Immature natural killer cell (primary cell): ENCODE results near the gene LHX1. TPM values are rescaled to one million over a fixed set of nuclear protein-coding genes. Genes with fewer than 3 reads are reported as not detected.

Experiments
- DNase-seq, 3 donors: peaks; one replicate each; pipeline ENCODE4 v3.0.0; 2022; ENCODE audit warnings: mixed read lengths in 1 of 3
- H3K27ac Mint-ChIP-seq, 6 donors: one replicate each; pipeline ENCODE4 v1.8.0; 2020; ENCODE audit warnings: mixed read lengths in 6 of 6, mild to moderate bottlenecking in 5 of 6, inconsistent platforms in 4 of 6, moderate library complexity in 3 of 6
- H3K27me3 Mint-ChIP-seq, 3 donors: one replicate each; pipeline ENCODE4 v1.8.0; 2020 to 2021; ENCODE audit warnings: low read depth in 3 of 3, mild to moderate bottlenecking in 3 of 3, mixed read lengths in 3 of 3, moderate library complexity in 3 of 3, inconsistent platforms in 1 of 3
- H3K36me3 Mint-ChIP-seq, 3 donors: one replicate each; pipeline ENCODE4 v1.8.0; 2020; ENCODE audit warnings: mixed read lengths in 3 of 3, inconsistent platforms in 2 of 3, mild to moderate bottlenecking in 2 of 3
- H3K4me1 Mint-ChIP-seq, 2 donors: one replicate each; pipeline ENCODE4 v1.8.0; 2020; ENCODE audit warnings: inconsistent platforms in 2 of 2, mild to moderate bottlenecking in 2 of 2, mixed read lengths in 2 of 2, moderate library complexity in 1 of 2
- H3K4me3 Mint-ChIP-seq, 5 donors: one replicate each; pipeline ENCODE4 v1.8.0; 2020; ENCODE audit warnings: mild to moderate bottlenecking in 5 of 5, mixed read lengths in 5 of 5, inconsistent platforms in 3 of 5, moderate library complexity in 3 of 5
- H3K9me3 Mint-ChIP-seq, 6 donors: one replicate each; pipeline ENCODE4 v1.8.0; 2020; ENCODE audit warnings: mild to moderate bottlenecking in 6 of 6, mixed read lengths in 6 of 6, inconsistent platforms in 4 of 6, moderate library complexity in 3 of 6
- polyA plus RNA-seq, 3 donors: library from polyadenylated mRNA; unstranded; fragments of 300-500 nt; fragmentation: Illumina TruSeq; gene quantifications; one replicate each; pipeline ENCODE4 v1.2.3, GENCODE V29; 2021

Gene LHX1
- polyA plus RNA-seq, 3 donors from 2014 or later: not detected

- H3K4me1 Mint-ChIP-seq: peaks cover 23 to 84% of the 10 kb centered on the region in 2 donors
Observed at GRCh38 chr17:36977568-36977967, 40.3 kb downstream of the LHX1 start.

GRCh38 chr17:36978810-36979564 is 41.7 kb downstream of the LHX1 start:
- H3K27me3 Mint-ChIP-seq: no peaks in the 10 kb centered on the region
- H3K9me3 Mint-ChIP-seq: no peaks in the 10 kb centered on the region
- peaks cover 2 to 8% (median 2%) of the 10 kb centered on the region in 3 donors for H3K36me3 Mint-ChIP-seq
- H3K4me3 Mint-ChIP-seq: no peak overlapping the region
- H3K4me1 Mint-ChIP-seq: peaks cover 18 to 79% of the 10 kb centered on the region in 2 donors
- DNase-seq: no peak
- H3K27ac Mint-ChIP-seq: no peak overlapping the region

More at GRCh38 chr17:36977568-36977967, 40.3 kb downstream of the LHX1 start:
- no peak overlapping the region for H3K4me3 Mint-ChIP-seq
- H3K36me3 Mint-ChIP-seq: peaks cover 0 to 13% (median 0%) of the 10 kb centered on the region in 3 donors
- no peak for DNase-seq
- H3K9me3 Mint-ChIP-seq: no peaks in the 10 kb centered on the region
- H3K27ac Mint-ChIP-seq: peak overlapping the region in 1 of 6 donors; percentile 8
- H3K27me3 Mint-ChIP-seq: no peaks in the 10 kb centered on the region

GRCh38 chr17:36979565-36979941 is 42.3 kb downstream of the LHX1 start:
- no peak overlapping the region for H3K4me3 Mint-ChIP-seq
- H3K9me3 Mint-ChIP-seq: no peaks in the 10 kb centered on the region
- H3K4me1 Mint-ChIP-seq: peaks cover 20 to 78% of the 10 kb centered on the region in 2 donors
- no peak overlapping the region for H3K27ac Mint-ChIP-seq
- H3K36me3 Mint-ChIP-seq: peaks cover 6 to 13% (median 6%) of the 10 kb centered on the region in 3 donors
- H3K27me3 Mint-ChIP-seq: no peaks in the 10 kb centered on the region
- no peak for DNase-seq

GRCh38 chr17:36980280-36980761 is 43.0 kb downstream of the LHX1 start:
- no peaks in the 10 kb centered on the region for H3K9me3 Mint-ChIP-seq
- no peaks in the 10 kb centered on the region for H3K27me3 Mint-ChIP-seq
- H3K36me3 Mint-ChIP-seq: peaks cover 6 to 13% (median 6%) of the 10 kb centered on the region in 3 donors
- peaks cover 20 to 70% of the 10 kb centered on the region in 2 donors for H3K4me1 Mint-ChIP-seq
- H3K4me3 Mint-ChIP-seq: no peak overlapping the region
- DNase-seq: no peak
- peak overlapping the region in 1 of 6 donors; percentile 30 for H3K27ac Mint-ChIP-seq

GRCh38 chr17:36983618-36984017 is 46.3 kb downstream of the LHX1 start:
- Mint-ChIP-seq H3K36me3 (peaks cover 17 to 27% (median 17%) of the 10 kb centered on the region in 3 donors), H3K4me1 (peaks cover 16 to 46% of the 10 kb centered on the region in 2 donors), H3K4me3 (no peak overlapping the region), H3K27me3 (no peaks in the 10 kb centered on the region), H3K27ac (no peak overlapping the region), H3K9me3 (no peaks in the 10 kb centered on the region)
- DNase-seq: no peak

GRCh38 chr17:36989173-36989572 is 51.9 kb downstream of the LHX1 start:
- H3K27me3 Mint-ChIP-seq: peaks cover 0 to 3% (median 0%) of the 10 kb centered on the region in 3 donors

GRCh38 chr17:36992701-36993100 is 55.4 kb downstream of the LHX1 start:
- Mint-ChIP-seq H3K36me3 (peaks cover 47 to 61% (median 53%) of the 10 kb centered on the region in 3 donors), H3K27me3 (peaks cover 0 to 3% (median 2%) of the 10 kb centered on the region in 3 donors), H3K9me3 (no peaks in the 10 kb centered on the region), H3K27ac (no peak overlapping the region), H3K4me3 (no peak overlapping the region), H3K4me1 (no peaks in the 10 kb centered on the region)
- DNase-seq: no peak

More at GRCh38 chr17:36989173-36989572, 51.9 kb downstream of the LHX1 start:
- H3K9me3 Mint-ChIP-seq: no peaks in the 10 kb centered on the region
- no peak overlapping the region for H3K4me3 Mint-ChIP-seq
- peaks cover 35 to 54% (median 44%) of the 10 kb centered on the region in 3 donors for H3K36me3 Mint-ChIP-seq
- peaks cover 0 to 3% of the 10 kb centered on the region in 2 donors for H3K4me1 Mint-ChIP-seq
- DNase-seq: no peak
- H3K27ac Mint-ChIP-seq: peak overlapping the region in 1 of 6 donors; percentile 12

- Mint-ChIP-seq H3K4me1 (no peaks in the 10 kb centered on the region), H3K27ac (peak overlapping the region in 1 of 6 donors; percentile 3), H3K9me3 (no peaks in the 10 kb centered on the region), H3K27me3 (peaks cover 0 to 3% (median 2%) of the 10 kb centered on the region in 3 donors), H3K36me3 (peaks cover 51 to 64% (median 55%) of the 10 kb centered on the region in 3 donors), H3K4me3 (no peak overlapping the region)
- no peak for DNase-seq
Observed at GRCh38 chr17:36993227-36993626, 56.0 kb downstream of the LHX1 start.

Other genes with a start within 250 kb of the LHX1 start
- 100 to 1,000 TPM in 1 of 3 donors, 10 to 100 TPM in 2; 54.2 to 109 (median 61.0) TPM for gene AATF, start 11.5 kb downstream of the LHX1 start, polyA plus RNA-seq